ENCODE data around the gene CCDC177. TPM values are rescaled to one million over a fixed set of nuclear protein-coding genes. Genes with fewer than 3 reads are reported as not detected.

The CCDC177 gene
- total RNA-seq, 1 donor from 2014 or later, result 3.4 TPM

DNA sequence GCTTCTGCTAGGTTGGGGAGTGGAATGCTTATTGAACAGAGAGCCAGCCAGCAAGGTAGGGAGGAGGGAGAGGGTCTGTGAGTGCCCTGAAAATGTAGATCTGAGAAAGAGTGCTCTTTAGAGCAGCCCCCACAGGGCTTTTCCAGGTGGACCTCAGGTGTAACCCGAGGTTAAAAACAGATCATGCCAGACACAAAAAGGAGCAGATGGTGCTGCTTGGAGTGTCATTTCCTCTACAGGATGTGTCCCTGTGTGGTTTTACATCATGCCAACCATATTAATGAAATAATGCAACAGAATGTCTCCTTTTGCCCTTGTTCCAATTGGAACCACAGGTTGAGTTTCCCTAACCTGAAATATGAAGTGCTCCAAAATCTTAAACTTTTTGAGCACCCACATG, 43.1 kb upstream of the CCDC177 start:
- H3K4me3 Mint-ChIP-seq, result no peak overlapping the region
- no peaks in the 10 kb centered on the region for H3K27me3 Mint-ChIP-seq
- H3K4me1 Mint-ChIP-seq (ENCODE audit: unreplicated experiment), result peaks cover 75% of the 10 kb centered on the region
- TF ChIP-seq, protein P1, sequence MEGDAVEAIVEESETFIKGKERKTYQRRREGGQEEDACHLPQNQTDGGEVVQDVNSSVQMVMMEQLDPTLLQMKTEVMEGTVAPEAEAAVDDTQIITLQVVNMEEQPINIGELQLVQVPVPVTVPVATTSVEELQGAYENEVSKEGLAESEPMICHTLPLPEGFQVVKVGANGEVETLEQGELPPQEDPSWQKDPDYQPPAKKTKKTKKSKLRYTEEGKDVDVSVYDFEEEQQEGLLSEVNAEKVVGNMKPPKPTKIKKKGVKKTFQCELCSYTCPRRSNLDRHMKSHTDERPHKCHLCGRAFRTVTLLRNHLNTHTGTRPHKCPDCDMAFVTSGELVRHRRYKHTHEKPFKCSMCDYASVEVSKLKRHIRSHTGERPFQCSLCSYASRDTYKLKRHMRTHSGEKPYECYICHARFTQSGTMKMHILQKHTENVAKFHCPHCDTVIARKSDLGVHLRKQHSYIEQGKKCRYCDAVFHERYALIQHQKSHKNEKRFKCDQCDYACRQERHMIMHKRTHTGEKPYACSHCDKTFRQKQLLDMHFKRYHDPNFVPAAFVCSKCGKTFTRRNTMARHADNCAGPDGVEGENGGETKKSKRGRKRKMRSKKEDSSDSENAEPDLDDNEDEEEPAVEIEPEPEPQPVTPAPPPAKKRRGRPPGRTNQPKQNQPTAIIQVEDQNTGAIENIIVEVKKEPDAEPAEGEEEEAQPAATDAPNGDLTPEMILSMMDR (conservative IDR thresholded peaks at IDR 0.05), result no peak
- no peaks in the 10 kb centered on the region for H3K9me3 Mint-ChIP-seq
- DNase-seq (ENCODE audit: extremely low spot score, unreplicated experiment), result no peak
- H3K27ac Mint-ChIP-seq, result no peak overlapping the region
- peaks cover 14% of the 10 kb centered on the region for H3K36me3 Mint-ChIP-seq

DNA sequence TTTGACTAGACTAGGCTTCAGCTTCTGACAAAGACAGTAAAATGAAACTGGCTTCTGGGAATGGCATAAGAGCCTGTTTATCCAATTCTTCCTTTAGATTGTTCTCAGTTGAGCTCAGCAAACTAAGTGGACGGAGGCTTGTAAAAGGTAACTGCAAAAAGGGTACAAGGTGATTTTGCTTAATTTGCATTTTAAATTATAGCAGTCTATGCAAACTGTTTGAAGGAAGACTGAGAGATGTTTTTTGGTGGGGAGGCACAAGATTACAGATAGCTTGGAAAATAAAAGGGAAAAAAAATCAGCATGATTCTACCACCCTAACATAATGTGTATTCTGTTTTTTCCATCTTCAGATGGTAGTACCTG, 41.7 kb upstream of the CCDC177 start:
- TF ChIP-seq, protein P1 (conservative IDR thresholded peaks at IDR 0.05), result no peak
- Mint-ChIP-seq H3K27ac (peak overlapping the region; percentile 87), H3K4me1 (ENCODE audit: unreplicated experiment) (peaks cover 75% of the 10 kb centered on the region), H3K36me3 (peaks cover 14% of the 10 kb centered on the region), H3K27me3 (no peaks in the 10 kb centered on the region), H3K9me3 (no peaks in the 10 kb centered on the region), H3K4me3 (peak overlapping the region; percentile 70)
- DNase-seq (ENCODE audit: extremely low spot score, unreplicated experiment), result no peak

DNA sequence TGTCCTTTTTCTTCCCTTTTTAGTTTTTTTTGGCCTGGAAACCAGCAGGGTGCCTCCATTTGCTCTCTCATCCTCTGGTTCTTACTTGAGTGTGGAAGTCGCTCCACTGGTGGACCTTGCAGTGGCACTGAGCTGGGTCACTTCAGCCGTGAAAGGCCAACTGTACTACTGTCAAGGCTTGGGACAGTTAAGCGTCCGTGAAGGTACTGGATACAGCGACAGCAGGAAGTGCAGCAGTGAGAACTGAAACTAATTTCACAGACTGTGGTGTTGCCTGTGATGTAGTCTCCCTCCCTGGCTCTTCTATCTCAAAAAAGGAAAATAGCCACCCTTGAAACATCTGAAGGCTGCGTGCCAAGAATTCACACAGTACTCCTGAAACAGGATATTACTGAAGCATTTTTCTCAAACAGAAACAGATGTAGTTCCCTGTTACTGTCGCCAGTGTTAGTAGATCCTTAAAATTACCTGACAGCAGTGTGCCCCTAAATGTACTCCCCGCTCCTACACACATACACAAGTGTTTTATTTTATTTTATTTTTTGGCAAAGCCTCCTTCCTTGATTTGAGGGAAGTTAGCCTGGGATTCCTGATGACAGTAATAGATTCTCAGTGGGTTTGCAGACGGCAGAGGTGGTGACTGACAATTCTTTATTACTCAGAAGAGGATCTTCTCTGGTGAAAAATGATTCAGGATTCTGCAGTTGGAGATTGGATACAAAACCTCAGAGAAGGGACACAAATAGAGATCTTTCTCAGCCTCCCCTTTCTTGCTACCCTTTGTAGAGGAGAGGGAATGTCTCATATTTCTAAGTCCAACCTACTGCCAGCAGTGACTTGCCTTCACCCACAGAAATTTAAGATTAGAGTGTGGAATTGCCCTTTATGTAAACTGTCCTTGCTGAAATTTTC, 41.1 kb upstream of the CCDC177 start:
- no peaks in the 10 kb centered on the region for H3K27me3 Mint-ChIP-seq
- peaks cover 14% of the 10 kb centered on the region for H3K36me3 Mint-ChIP-seq
- no peak for DNase-seq (ENCODE audit: extremely low spot score, unreplicated experiment)
- peak overlapping the region; percentile 70 for H3K4me3 Mint-ChIP-seq
- H3K4me1 Mint-ChIP-seq (ENCODE audit: unreplicated experiment), result peaks cover 71% of the 10 kb centered on the region
- H3K9me3 Mint-ChIP-seq, result no peaks in the 10 kb centered on the region
- peak overlapping the region; percentile 87 for H3K27ac Mint-ChIP-seq
- TF ChIP-seq, protein P1 (conservative IDR thresholded peaks at IDR 0.05), result no peak

DNA sequence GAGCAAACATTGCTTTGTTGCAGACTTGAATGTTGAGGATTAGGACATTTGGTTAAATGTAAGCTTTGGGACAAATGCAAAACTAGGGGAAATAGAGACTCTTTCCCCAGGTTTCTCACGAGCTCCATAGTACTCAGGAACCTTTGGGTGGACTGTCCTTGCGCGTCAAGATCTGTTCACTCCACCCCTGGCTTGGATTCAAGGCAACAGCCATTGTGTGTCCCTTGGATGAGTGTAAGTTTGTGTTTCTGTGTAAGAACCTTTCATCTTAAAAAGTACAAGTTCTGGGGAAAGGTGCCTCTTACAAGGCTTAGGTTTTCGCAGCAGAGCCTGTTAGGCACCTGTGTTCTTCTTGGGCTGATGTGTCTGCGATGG, 40.4 kb upstream of the CCDC177 start:
- TF ChIP-seq, protein P1 (conservative IDR thresholded peaks at IDR 0.05), result no peak
- peaks cover 11% of the 10 kb centered on the region for H3K36me3 Mint-ChIP-seq
- H3K9me3 Mint-ChIP-seq, result no peaks in the 10 kb centered on the region
- H3K4me1 Mint-ChIP-seq (ENCODE audit: unreplicated experiment), result peaks cover 73% of the 10 kb centered on the region
- peak overlapping the region; percentile 87 for H3K27ac Mint-ChIP-seq
- H3K27me3 Mint-ChIP-seq, result no peaks in the 10 kb centered on the region
- DNase-seq (ENCODE audit: extremely low spot score, unreplicated experiment), result no peak
- H3K4me3 Mint-ChIP-seq, result peak overlapping the region; percentile 72

DNA sequence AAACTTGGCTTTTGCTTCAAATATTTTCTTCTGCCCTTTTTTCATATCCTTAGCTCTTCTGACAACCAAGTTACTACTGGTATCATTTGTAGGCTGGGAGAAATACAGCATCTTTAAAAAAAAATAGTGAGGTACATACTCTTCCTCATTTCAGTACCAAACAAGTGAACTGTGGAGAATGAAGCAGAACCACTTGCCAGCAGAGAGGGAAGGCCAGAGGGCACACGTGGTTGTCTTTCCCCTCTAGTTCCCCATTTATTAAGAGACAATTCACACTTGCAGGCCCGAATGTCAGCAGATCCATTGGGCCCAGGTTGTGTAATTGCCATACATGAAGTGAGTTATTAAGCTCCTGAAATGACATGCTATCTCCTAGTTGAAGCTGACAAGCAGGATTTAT, 39.9 kb upstream of the CCDC177 start:
- DNase-seq (ENCODE audit: extremely low spot score, unreplicated experiment), result no peak
- peaks cover 75% of the 10 kb centered on the region for H3K4me1 Mint-ChIP-seq (ENCODE audit: unreplicated experiment)
- peak overlapping the region; percentile 72 for H3K4me3 Mint-ChIP-seq
- peaks cover 6% of the 10 kb centered on the region for H3K36me3 Mint-ChIP-seq
- H3K27me3 Mint-ChIP-seq, result no peaks in the 10 kb centered on the region
- H3K9me3 Mint-ChIP-seq, result no peaks in the 10 kb centered on the region
- TF ChIP-seq, protein P1 (conservative IDR thresholded peaks at IDR 0.05), result no peak
- peak overlapping the region; percentile 87 for H3K27ac Mint-ChIP-seq

All from type B pancreatic cell (in vitro differentiated cells).